ENCODE measurements around the gene ANTKMT. TPM values are rescaled to one million over a fixed set of nuclear protein-coding genes. Genes with fewer than 3 reads are reported as not detected.

The ANTKMT gene
- total RNA-seq: 19.4 and 39.8 TPM in 2 replicates

GRCh38 chr16:720990-721764, at the start of gene ANTKMT:
Gene ANTKMT (plus strand): TSS chr16:721146. CDS start chr16:721275, 129 bp downstream.

DNA sequence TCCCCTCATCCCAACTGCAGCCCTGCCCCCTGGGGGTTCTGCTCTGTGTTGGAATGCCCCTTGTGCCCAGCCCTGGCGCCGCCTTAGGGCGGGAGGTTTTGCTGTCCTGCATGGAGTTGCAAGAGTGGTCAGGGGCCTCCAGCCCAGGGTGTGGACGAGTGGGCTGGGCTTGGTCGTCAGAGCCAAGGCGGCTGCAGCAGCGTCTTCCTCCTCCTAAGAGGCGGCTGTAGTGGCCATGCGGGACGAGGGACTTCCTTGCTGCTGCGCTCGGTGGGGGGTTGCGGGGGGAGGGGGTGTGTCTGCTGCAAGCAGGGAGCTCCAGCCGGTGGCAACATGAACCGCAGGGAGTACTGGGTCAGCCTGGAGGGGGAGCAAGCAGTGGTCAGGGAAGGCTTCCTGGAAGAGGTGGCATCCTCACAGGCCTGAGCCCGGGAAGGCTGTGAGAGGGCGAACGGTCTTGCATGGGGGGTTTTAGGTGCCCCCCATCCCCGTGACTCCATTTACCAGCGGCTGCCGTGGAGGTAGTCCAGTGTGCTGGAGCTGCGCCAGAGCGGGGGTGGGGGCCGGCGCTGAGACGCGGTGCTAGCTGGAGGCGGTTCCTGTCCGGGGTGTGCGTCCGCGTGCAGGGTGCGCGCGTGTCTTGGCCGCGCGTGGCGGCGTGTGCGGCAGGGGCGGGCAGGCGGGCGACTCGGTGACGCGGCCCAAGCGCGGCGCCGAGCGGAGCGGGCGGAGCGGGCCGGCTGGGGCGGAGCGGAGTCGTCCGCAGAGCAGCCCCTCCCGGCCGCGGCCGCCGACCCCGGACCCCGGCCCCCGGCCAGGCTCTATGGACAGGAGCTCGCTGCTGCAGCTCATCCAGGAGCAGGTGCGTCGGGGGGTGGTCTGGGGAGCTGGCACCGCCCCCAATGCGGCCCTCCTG, 45.7 kb upstream of the ANTKMT start, which contains the start of gene RHBDL1:
RHBDL1 (plus strand) TSS at position 704 of the 916 bp plus-strand sequence; CDS start at position 824, 120 bp downstream.

GRCh38 chr16:679814-680624, 40.9 kb upstream of the ANTKMT start, which contains the start of gene STUB1:
Gene STUB1 (plus strand): TSS chr16:680410. CDS start chr16:680526, 116 bp downstream.

GRCh38 chr16:684071-684794, 36.7 kb upstream of the ANTKMT start, which contains the start of gene JMJD8:
Gene JMJD8 (minus strand): TSS chr16:684334. CDS start chr16:684319, 15 bp downstream.

GRCh38 chr16:705431-706188, 15.3 kb upstream of the ANTKMT start, which contains the start of gene FBXL16:
Gene FBXL16 (minus strand): TSS chr16:705801. CDS start chr16:697405, 8,396 bp downstream.

GRCh38 chr16:714558-715476, 6.1 kb upstream of the ANTKMT start, which contains the start of gene METRN:
Gene METRN (plus strand): TSS chr16:715118. CDS start chr16:715290, 172 bp downstream.

DNA sequence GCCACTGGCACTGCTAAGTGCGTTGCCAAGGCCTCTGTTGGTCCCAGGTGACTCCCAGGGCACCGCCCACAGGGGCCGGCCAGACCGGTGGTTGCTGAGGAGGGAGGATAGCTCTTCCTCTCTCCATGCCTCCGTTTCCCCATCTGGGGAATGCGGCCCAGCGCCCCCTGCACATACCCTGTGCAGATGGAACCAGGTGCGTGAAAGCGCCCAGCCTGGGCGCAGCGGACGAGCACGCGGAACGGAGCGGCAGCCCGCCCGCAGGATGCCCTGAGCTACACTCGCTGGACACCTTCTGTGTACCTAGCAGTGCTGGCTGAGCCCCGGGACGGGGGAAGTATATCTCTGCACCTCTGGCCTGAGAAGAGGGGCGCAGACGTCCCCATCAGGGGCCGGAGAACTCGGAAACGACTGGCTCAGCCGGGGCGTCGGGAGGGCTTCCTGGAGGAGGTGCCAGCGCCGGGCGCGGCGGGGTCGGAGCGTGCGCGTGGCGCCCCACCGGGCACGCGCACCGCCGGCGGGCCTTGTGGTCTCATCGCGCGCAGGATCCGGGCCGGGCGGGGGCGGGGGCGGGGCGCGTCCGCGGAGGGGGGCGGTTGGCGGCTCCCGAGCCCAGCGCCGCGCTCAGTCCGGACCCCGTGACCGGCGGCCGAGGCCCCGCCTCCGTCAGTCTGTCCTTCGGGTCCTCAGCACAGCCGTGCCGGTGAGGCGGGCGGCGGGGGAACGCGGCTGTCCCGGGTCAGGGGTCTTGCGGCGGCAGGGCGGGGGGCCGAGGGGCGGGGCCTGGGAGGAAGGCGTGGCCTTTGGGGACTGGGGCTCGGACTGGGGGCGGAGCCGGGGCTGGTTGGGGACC, 5.7 kb downstream of the ANTKMT start, which contains the start of the genes CCDC78 and HAGHL:
CCDC78 (minus strand) TSS at position 6 of the 853 bp plus-strand sequence. CDS start 76 bp downstream, outside the sequence.
HAGHL (plus strand) TSS at position 669 of the 853 bp plus-strand sequence. CDS start 404 bp downstream, outside the sequence.

GRCh38 chr16:740764-741505, 20.0 kb downstream of the ANTKMT start, which contains the start of gene CIAO3:
Gene CIAO3 (minus strand): TSS chr16:740997. CDS start chr16:740985, 12 bp downstream.

GRCh38 chr16:760545-761343, 39.8 kb downstream of the ANTKMT start, which contains the start of gene MSLN:
Gene MSLN (plus strand): TSS chr16:760734. CDS start chr16:762681, 1,947 bp downstream.

Other genes with a start within 250 kb of the ANTKMT start
- 26.7 and 52.6 TPM in 2 replicates for gene CAPN15, start 193.4 kb upstream of the ANTKMT start, total RNA-seq
- gene PRR35, start 160.8 kb upstream of the ANTKMT start, total RNA-seq: not detected in 2 replicates
- gene NHLRC4, start 154.1 kb upstream of the ANTKMT start, total RNA-seq: 0.97 and 1.5 TPM in 2 replicates
- gene PIGQ, start 151.2 kb upstream of the ANTKMT start, total RNA-seq: 25.8 and 26.2 TPM in 2 replicates
- gene RAB40C, start 131.1 kb upstream of the ANTKMT start, total RNA-seq: 11.3 and 15.8 TPM in 2 replicates
- gene WFIKKN1, start 90.2 kb upstream of the ANTKMT start, total RNA-seq: under 0.01 and 0.46 TPM in 2 replicates
- 69.5 and 83.7 TPM in 2 replicates for gene METTL26, start 84.8 kb upstream of the ANTKMT start, total RNA-seq
- 10.3 and 22.3 TPM in 2 replicates for gene MCRIP2, start 79.3 kb upstream of the ANTKMT start, total RNA-seq
- gene WDR90, start 71.8 kb upstream of the ANTKMT start, total RNA-seq: 11.0 and 19.6 TPM in 2 replicates
- 32.7 and 66.1 TPM in 2 replicates for gene RHOT2, start 53.0 kb upstream of the ANTKMT start, total RNA-seq
- 4.6 and 6.5 TPM in 2 replicates for gene RHBDL1, start 45.5 kb upstream of the ANTKMT start, total RNA-seq
- 95.6 and 120 TPM in 2 replicates for gene STUB1, start 40.7 kb upstream of the ANTKMT start, total RNA-seq
- 35.6 and 39.6 TPM in 2 replicates for gene JMJD8, start 36.8 kb upstream of the ANTKMT start, total RNA-seq
- gene WDR24, start 30.7 kb upstream of the ANTKMT start, total RNA-seq: 5.3 and 7.9 TPM in 2 replicates
- gene FBXL16, start 15.3 kb upstream of the ANTKMT start, total RNA-seq: 0.28 and 0.59 TPM in 2 replicates
- 75.4 and 85.8 TPM in 2 replicates for gene METRN, start 6.0 kb upstream of the ANTKMT start, total RNA-seq
- gene CCDC78, start 5.3 kb downstream of the ANTKMT start, total RNA-seq: 2.1 and 4.9 TPM in 2 replicates
- gene HAGHL, start 6.0 kb downstream of the ANTKMT start, total RNA-seq: 18.7 and 19.6 TPM in 2 replicates
- 21.5 and 28.8 TPM in 2 replicates for gene CIAO3, start 19.9 kb downstream of the ANTKMT start, total RNA-seq
- gene MSLN, start 39.6 kb downstream of the ANTKMT start, total RNA-seq: not detected in 2 replicates
- 19.3 and 31.1 TPM in 2 replicates for gene RPUSD1, start 67.2 kb downstream of the ANTKMT start, total RNA-seq
- 5.3 and 15.8 TPM in 2 replicates for gene CHTF18, start 67.5 kb downstream of the ANTKMT start, total RNA-seq
- gene GNG13, start 79.6 kb downstream of the ANTKMT start, total RNA-seq: not detected in 2 replicates
- gene LMF1, start 249.8 kb downstream of the ANTKMT start, total RNA-seq: 25.3 and 26.1 TPM in 2 replicates